Stimulated activated CD4-positive, alpha-beta T cell treated with anti-CD3 and anti-CD28 coated beads, Interleukin-15, amount 100 ng/mL, for 1 hour (primary cell): ENCODE results near the gene MED7.

ENCODE experiments used
- DNase-seq, 2 donors: peaks; one replicate each; pipeline ENCODE4 v3.0.0-alpha.2; 2020; ENCODE audit warnings: low read depth in 1 of 2, low spot score in 1 of 2

MED7 gene

DNA sequence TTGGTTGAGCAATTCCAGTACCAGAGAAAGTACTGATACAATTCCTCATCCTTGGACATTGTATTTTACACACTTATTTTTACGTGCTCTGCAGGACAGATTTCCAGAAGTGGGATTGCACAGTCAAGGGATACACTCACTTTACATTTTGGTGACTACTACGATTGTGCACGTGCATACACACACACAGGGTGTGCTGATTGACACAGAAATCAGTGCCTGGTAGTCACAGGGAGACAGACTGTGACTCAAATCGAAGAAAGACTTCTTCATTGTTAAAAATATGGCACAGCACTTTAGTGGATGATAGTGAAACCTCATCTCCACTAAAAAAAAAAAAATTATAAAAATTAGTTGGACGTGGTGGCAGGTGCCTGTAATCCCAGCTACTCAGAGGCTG is 21.9 kb upstream of the MED7 start:
- DNase-seq: no peak

DNA sequence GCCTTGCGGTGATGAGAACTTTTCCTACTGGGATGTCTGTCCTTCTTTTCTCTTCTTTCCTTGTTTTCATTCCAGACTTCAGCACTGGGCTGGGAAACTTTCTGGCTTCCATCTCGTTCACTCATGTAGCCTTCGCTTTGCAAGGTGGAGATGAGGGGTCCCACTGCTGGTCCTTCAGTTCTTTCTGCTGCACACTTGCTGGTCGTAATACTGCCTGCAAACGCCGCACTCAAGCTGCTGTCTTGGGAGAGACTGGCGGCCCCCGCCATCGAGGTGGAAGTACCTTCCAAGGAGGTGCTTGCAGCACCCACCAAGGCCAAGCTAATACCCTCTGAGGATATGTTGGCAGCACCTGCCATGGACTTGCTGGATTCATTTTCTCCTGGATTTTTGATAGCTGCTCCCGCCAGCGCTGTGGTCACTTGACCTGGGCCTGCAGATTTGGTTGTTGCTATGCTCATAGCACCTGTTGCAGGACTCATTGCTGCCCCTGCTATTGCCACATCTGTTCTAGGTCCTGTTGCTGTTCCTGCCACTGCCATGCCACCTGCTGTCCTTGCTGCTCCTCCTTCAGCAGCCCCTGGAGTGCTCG is 20.4 kb upstream of the MED7 start:
- no peak for DNase-seq

GRCh38 chr5:157161996-157162395 is 19.3 kb upstream of the MED7 start:
- no peak for DNase-seq

DNA sequence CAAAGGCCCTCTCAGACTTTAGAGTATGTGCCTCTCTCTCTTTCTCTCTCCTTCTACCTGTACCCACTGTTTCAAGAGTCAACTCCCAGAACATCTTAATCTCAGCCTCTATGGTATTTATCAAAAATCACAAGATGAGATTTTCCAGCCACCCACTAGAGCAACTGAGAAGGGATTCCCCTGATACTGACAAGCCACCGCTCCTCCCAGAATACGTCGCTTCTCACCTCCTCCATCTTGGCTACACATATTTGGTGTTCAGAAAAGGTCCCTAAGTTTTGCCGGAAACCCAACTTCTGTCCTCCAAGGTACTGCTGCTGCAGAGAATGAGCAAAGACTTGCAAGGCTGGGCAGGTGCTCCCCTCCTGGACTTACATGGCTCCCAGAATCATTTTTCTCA is 17.3 kb upstream of the MED7 start:
- no peak for DNase-seq

GRCh38 chr5:157159209-157159751 is 16.6 kb upstream of the MED7 start:
- DNase-seq: no peak

GRCh38 chr5:157157293-157157891 is 14.7 kb upstream of the MED7 start:
- DNase-seq: no peak

GRCh38 chr5:157155297-157155696 is 12.6 kb upstream of the MED7 start:
- no peak for DNase-seq

DNA sequence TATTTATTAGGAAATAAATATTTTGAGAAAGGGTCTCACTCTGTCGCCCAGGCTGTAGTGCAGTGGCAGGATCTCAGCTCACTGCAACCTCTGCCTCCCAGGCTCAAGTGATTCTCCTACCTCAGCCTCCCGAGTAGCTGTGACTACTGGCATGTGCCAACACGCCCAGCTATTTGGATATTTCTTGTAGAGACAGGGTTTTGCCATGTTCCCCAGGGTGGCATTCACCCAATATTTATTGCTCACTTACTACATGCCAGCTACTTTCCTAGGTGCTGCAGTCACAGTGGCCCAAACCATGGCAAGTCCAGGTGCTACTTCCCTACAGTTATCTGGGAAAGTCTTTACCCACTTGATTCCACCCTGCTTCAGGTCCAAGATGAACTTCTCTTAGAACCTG is 8.3 kb upstream of the MED7 start:
- DNase-seq: no peak

- DNase-seq: peak; percentile 40 to 65
Measured at GRCh38 chr5:157148734-157149615, 6.3 kb upstream of the MED7 start.

GRCh38 chr5:157143127-157143971 is 684 bp upstream of the MED7 start:
- no peak for DNase-seq

GRCh38 chr5:157137691-157138090 is 5.0 kb downstream of the MED7 start:
- DNase-seq: no peak

DNA sequence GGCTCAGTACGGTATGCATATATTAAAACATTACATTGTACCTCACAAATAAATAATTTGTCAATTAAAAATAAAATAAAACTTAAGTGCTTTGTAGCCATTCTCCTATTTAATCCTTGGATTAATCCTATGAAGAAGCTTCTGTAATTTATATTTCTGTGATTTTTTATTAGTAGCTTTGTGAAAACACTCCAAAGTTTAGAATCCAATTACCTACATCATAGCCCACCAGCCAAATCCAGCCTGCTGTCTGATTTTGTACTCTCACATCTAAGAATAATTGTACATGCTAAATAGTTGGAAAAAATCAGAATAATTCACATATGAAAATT is 10.4 kb downstream of the MED7 start:
- no peak for DNase-seq

GRCh38 chr5:157130925-157131324 is 11.7 kb downstream of the MED7 start:
- DNase-seq: no peak

GRCh38 chr5:157121709-157122108 is 21.0 kb downstream of the MED7 start:
- no peak for DNase-seq

DNA sequence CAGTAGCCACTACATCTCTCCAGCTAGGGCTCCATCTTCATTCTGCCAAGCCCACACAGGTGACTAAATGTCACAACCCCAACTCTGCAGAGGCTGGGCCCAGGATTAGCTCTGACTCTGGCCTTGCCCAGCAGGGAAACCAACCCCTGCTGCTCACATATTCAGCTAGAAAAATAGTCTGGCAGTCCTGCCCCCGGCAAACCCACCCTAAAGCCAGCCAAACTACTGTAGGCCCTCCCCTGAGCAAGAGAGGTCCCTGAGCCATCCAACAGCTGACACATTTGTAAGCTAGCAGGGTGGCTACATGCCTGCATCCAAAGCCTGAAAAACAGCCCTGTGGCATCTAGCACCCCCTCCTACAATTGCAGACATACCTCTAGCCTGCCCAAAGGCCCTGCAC is 22.6 kb downstream of the MED7 start:
- DNase-seq: no peak

GRCh38 chr5:157116483-157116954 is 26.1 kb downstream of the MED7 start:
- no peak for DNase-seq

GRCh38 chr5:157115502-157115901 is 27.2 kb downstream of the MED7 start:
- no peak for DNase-seq

DNA sequence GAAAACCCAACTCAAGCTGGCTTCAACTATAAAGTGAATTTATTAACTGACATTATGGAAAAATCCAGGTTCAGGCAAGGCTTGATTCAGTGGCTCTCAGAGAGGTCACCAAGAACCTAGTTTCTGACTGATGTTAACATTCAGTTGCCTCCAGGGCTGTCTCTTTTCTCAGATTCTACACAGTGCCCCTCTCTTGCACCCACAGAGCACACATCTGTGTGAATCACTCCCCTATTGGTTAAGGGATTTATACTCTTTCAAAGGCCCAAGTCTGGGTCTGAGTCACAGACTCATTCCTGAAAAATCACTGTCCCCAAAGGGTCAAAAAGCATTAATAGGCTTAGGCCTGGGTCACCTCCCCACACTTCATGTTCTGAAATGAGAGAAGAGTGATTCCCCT is 27.7 kb downstream of the MED7 start:
- DNase-seq: no peak

GRCh38 chr5:157113002-157113401 is 29.7 kb downstream of the MED7 start:
- DNase-seq: no peak

GRCh38 chr5:157109744-157110143 is 32.9 kb downstream of the MED7 start:
- DNase-seq: no peak

- peak in 1 of 2 donors; percentile 6 for DNase-seq
Measured at GRCh38 chr5:157108976-157109375, 33.7 kb downstream of the MED7 start, which contains the start of gene HAVCR2. Gene HAVCR2, minus strand, starts transcription at chr5:157109044. Its CDS starts 61 bp downstream, at chr5:157108983.
